Activated CD8-positive, alpha-beta memory T cell treated with anti-CD3 and anti-CD28 coated beads, Interleukin-2, amount 50 U/mL, for 4 hours (primary cell): ENCODE data around the gene GCNT1.

Experiments used
- DNase-seq: peaks from one replicate; pipeline ENCODE4 v3.0.0-alpha.2; 2020

GCNT1 gene

DNA sequence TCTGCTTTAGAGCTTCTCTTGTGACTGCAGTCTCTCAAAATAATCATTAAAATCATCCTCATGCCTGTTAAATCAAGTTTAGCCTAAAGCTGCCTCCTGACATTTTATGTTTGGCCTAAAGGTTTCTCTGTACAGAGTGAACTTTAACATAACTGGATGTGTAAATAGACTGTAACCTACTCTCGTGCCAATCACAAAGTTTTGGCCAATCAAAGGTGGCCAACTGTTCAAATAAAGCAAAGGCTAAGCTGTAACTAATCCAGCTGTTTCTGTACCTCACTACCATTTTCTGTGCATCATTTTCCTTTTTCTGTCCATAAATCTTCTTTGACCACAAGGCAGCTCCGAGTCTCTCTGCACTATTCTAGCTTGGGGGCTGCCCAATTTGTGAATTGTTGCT lies 86.2 kb downstream of the GCNT1 start:
- DNase-seq = no peak

GRCh38 chr9:76552181-76552580 lies 93.2 kb downstream of the GCNT1 start:
- DNase-seq = no peak

GRCh38 chr9:76552751-76553455 lies 93.9 kb downstream of the GCNT1 start:
- no peak for DNase-seq

- DNase-seq = no peak
Measured at GRCh38 chr9:76553680-76554079, 94.7 kb downstream of the GCNT1 start.
